Keratinocyte (primary cell): ENCODE data around the gene MNAT1. TPM values are rescaled to one million over a fixed set of nuclear protein-coding genes. Genes with fewer than 3 reads are reported as not detected.

Experiments
- DNase-seq: peaks from one replicate; pipeline ENCODE4 v3.0.0-alpha.2; 2011; ENCODE audit warnings: low read depth, missing footprints, low spot score
- FAIRE-seq: peaks from 2 replicates; lab custom pipeline; 2011; peaks lifted over from hg19 to GRCh38; lab: Jason Lieb, UNC
- H2AFZ ChIP-seq: 2 replicates; pipeline ENCODE4 v1.6.0; 2012; ENCODE audit warnings: low read length, control low read depth, inconsistent platforms; ENCODE audit not compliant: control insufficient read depth
- H3K27ac ChIP-seq: 2 replicates; pipeline ENCODE4 v1.5.1; 2011; ENCODE audit warnings: low read length; ENCODE audit not compliant: control insufficient read depth, insufficient read depth
- H3K27me3 ChIP-seq: 3 replicates; pipeline ENCODE4 v1.6.0; 2011; ENCODE audit warnings: low read length; ENCODE audit not compliant: control insufficient read depth, insufficient read depth; ENCODE audit errors: extremely low read depth
- H3K36me3 ChIP-seq, 2 experiments: 2 replicates in 1 of 2; 3 replicates in 1 of 2; pipeline ENCODE4 v1.5.1; 2011; ENCODE audit warnings: low read length in 2 of 2, mild to moderate bottlenecking in 1 of 2; ENCODE audit not compliant: control insufficient read depth in 2 of 2, insufficient read depth in 2 of 2; ENCODE audit errors: extremely low read depth in 1 of 2
- H3K4me1 ChIP-seq: 3 replicates; pipeline ENCODE4 v1.5.1; 2011; ENCODE audit warnings: low read length; ENCODE audit not compliant: control insufficient read depth, insufficient read depth; ENCODE audit errors: extremely low read depth
- H3K4me2 ChIP-seq: 3 replicates; pipeline ENCODE4 v1.6.0; 2011; ENCODE audit warnings: low read depth, low read length; ENCODE audit not compliant: control insufficient read depth, insufficient read depth; ENCODE audit errors: extremely low read depth
- H3K4me3 ChIP-seq, 3 experiments: fragments of 200-600 bp in 1 of 3; sonication (generic) in 1 of 3; 2 replicates in 2 of 3; 3 replicates in 1 of 3; pipeline ENCODE4 v1.5.1; 2011 to 2016; ENCODE audit warnings: low read length in 3 of 3, mild to moderate bottlenecking in 3 of 3, control low read depth in 2 of 3, inconsistent platforms in 1 of 3, low read depth in 1 of 3, mixed read lengths in 1 of 3, mixed run types in 1 of 3, moderate library complexity in 1 of 3; ENCODE audit not compliant: control insufficient read depth in 2 of 3, insufficient read depth in 2 of 3; ENCODE audit errors: extremely low read depth in 1 of 3
- H3K79me2 ChIP-seq: 2 replicates; pipeline ENCODE4 v1.6.0; 2012; ENCODE audit warnings: low read length; ENCODE audit not compliant: control insufficient read depth, insufficient read depth
- H3K9ac ChIP-seq: 3 replicates; pipeline ENCODE4 v1.6.0; 2011; ENCODE audit warnings: low read length; ENCODE audit not compliant: control insufficient read depth, insufficient read depth; ENCODE audit errors: extremely low read depth
- H3K9me1 ChIP-seq: 3 replicates; pipeline ENCODE4 v1.6.0; 2011; ENCODE audit warnings: low read length; ENCODE audit not compliant: control insufficient read depth, insufficient read depth; ENCODE audit errors: extremely low read depth
- H3K9me3 ChIP-seq: 2 replicates; pipeline ENCODE4 v1.5.1; 2012; ENCODE audit warnings: low read depth, low read length; ENCODE audit not compliant: control insufficient read depth
- H4K20me1 ChIP-seq: 3 replicates; pipeline ENCODE4 v1.6.0; 2011; ENCODE audit warnings: low read length; ENCODE audit not compliant: control insufficient read depth, insufficient read depth; ENCODE audit errors: extremely low read depth
- CTCF ChIP-seq, 3 experiments: IDR thresholded peaks in 1 of 3; conservative IDR thresholded peaks in 1 of 3; optimal IDR thresholded peaks in 1 of 3; 2 replicates in 2 of 3; 3 replicates in 1 of 3; pipeline versions ENCODE3 to v1.5.1; 2011; ENCODE audit warnings: low read length in 3 of 3, mild to moderate bottlenecking in 3 of 3, moderate library complexity in 2 of 3, control low read depth in 1 of 3, inconsistent platforms in 1 of 3; ENCODE audit not compliant: insufficient read depth in 2 of 3; ENCODE audit errors: extremely low read depth in 1 of 3
- EZH2 ChIP-seq: IDR thresholded peaks from one replicate; pipeline ENCODE4 v1.6.1; 2012; ENCODE audit warnings: inconsistent platforms, mild to moderate bottlenecking, low read length, moderate library complexity
- dilution Hi-C: fragments of 300-500 bp; cut with MboI; formaldehyde crosslinking; loops from one replicate; pipeline ENCODE4 v1.7.0; 2020; ENCODE audit warnings: low sequenced_read_pairs; ENCODE audit not compliant: extremely low pct_ligation_motif_present
- polyA plus RNA-seq, 5 experiments: library from polyadenylated mRNA; depleted of rRNA in 3 of 5; stranded (reverse) in 3 of 5; stranded (forward) in 1 of 5; unstranded in 1 of 5; fragments of >200 nt; gene quantifications; 1 replicate in 1 of 5; 2 replicates in 3 of 5; 3 replicates in 1 of 5; pipeline versions ENCODE4 v1.2.1 to v1.2.3, GENCODE V29; 2011 to 2012; ENCODE audit warnings: missing spikeins in 2 of 5, low read depth in 1 of 5, low replicate concordance in 1 of 5

Gene MNAT1
- polyA plus RNA-seq, 1 donor (not counting 4 experiments of a cell fraction or from before 2014, with no cell fraction given) = 79.5 TPM

GRCh38 chr14:60807247-60807646 lies 72.7 kb downstream of the MNAT1 start:
- Histone ChIP-seq H3K4me1 (peaks cover 12% of the 10 kb centered on the region), H3K4me2 (no peak overlapping the region), H3K27me3 (no peaks in the 10 kb centered on the region), H3K9me3 (no peaks in the 10 kb centered on the region), H4K20me1 (no peaks in the 10 kb centered on the region), H3K9ac (no peak overlapping the region), H2AFZ (no peak overlapping the region), H3K36me3 (peaks cover 2 to 5% of the 10 kb centered on the region in 2 experiments), H3K79me2 (no peaks in the 10 kb centered on the region), H3K4me3 (no peak overlapping the region), H3K9me1 (no peaks in the 10 kb centered on the region), H3K27ac (no peak overlapping the region)
- dilution Hi-C loops = no loop called here
- FAIRE-seq = no peak
- no peak for DNase-seq
- TF ChIP-seq EZH2 (no peak), CTCF (optimal IDR thresholded peaks at IDR 0.05 in 1 of 3, IDR thresholded peaks at IDR 0.05 in 1 of 3, conservative IDR thresholded peaks at IDR 0.05 in 1 of 3; ENCODE audit: extremely low read depth in 1 of 3, insufficient read depth in 2 of 3, low read length in 3 of 3) (no peak)

GRCh38 chr14:60807971-60808370 lies 73.4 kb downstream of the MNAT1 start:
- no peaks in the 10 kb centered on the region for H3K79me2 ChIP-seq
- no peak for DNase-seq
- no peak overlapping the region for H3K9ac ChIP-seq
- H4K20me1 ChIP-seq = no peaks in the 10 kb centered on the region
- H3K27ac ChIP-seq = no peak overlapping the region
- no peaks in the 10 kb centered on the region for H3K27me3 ChIP-seq
- no peaks in the 10 kb centered on the region for H3K9me1 ChIP-seq
- no peak overlapping the region for H3K4me2 ChIP-seq
- no peak for FAIRE-seq
- H3K9me3 ChIP-seq = no peaks in the 10 kb centered on the region
- H3K36me3 ChIP-seq = peaks cover 4 to 11% of the 10 kb centered on the region in 2 experiments
- no peak overlapping the region for H2AFZ ChIP-seq
- dilution Hi-C loops = no loop called here
- no peak for TF ChIP-seq EZH2
- TF ChIP-seq CTCF (optimal IDR thresholded peaks at IDR 0.05 in 1 of 3, IDR thresholded peaks at IDR 0.05 in 1 of 3, conservative IDR thresholded peaks at IDR 0.05 in 1 of 3; ENCODE audit: extremely low read depth in 1 of 3, insufficient read depth in 2 of 3, low read length in 3 of 3) = no peak
- H3K4me3 ChIP-seq = no peak overlapping the region
- peaks cover 12% of the 10 kb centered on the region for H3K4me1 ChIP-seq
